HepG2 (cell line): ENCODE measurements around the gene PKN2. TPM values are rescaled to one million over a fixed set of nuclear protein-coding genes. Genes with fewer than 3 reads are reported as not detected.

Experiments used
- ESRRA ChIP-seq: sonication (generic); formaldehyde crosslinking; IDR thresholded peaks from 2 replicates; pipeline ENCODE4 v1.5.1; 2020; ENCODE audit warnings: mild to moderate bottlenecking, low read depth, missing genetic modification reagents
- HNRNPK ChIP-seq: fragments of 200-400 bp; formaldehyde crosslinking; IDR thresholded peaks from 2 replicates; pipeline ENCODE4 v1.6.1; 2018; ENCODE audit warnings: low read length, low read depth, moderate library complexity, mild to moderate bottlenecking; ENCODE audit not compliant: poor library complexity, severe bottlenecking
- HOXD1 ChIP-seq: sonication (generic); formaldehyde crosslinking; IDR thresholded peaks from 2 replicates; pipeline ENCODE4 v1.5.0; 2020; ENCODE audit warnings: missing genetic modification reagents
- JUND ChIP-seq: sonication (generic); formaldehyde crosslinking; IDR thresholded peaks from 2 replicates; pipeline ENCODE4 v1.8.0; 2022; ENCODE audit warnings: mild to moderate bottlenecking, missing genetic modification reagents
- MLLT10 ChIP-seq: sonication (generic); formaldehyde crosslinking; IDR thresholded peaks from 2 replicates; pipeline ENCODE4 v1.4.0; 2020; ENCODE audit warnings: missing genetic modification reagents
- MXD4 ChIP-seq: IDR thresholded peaks from 2 replicates; pipeline ENCODE4 v1.6.1; 2016; ENCODE audit warnings: mild to moderate bottlenecking, missing biosample characterization, missing genetic modification reagents
- NBN ChIP-seq: fragments of 450-650 bp; conservative IDR thresholded peaks from 2 replicates; pipeline ENCODE4 v1.6.1; 2017
- NPAS2 ChIP-seq: sonication (generic); formaldehyde crosslinking; IDR thresholded peaks from 2 replicates; pipeline ENCODE4 v1.8.0; 2022; ENCODE audit warnings: mild to moderate bottlenecking, missing genetic modification reagents, borderline replicate concordance
- PHF8 ChIP-seq: sonication (generic); formaldehyde crosslinking; IDR thresholded peaks from 2 replicates; pipeline ENCODE4 v1.5.0; 2020; ENCODE audit warnings: missing genetic modification reagents
- REXO4 ChIP-seq: sonication (generic); formaldehyde crosslinking; IDR thresholded peaks from 2 replicates; pipeline ENCODE4 v1.8.0; 2022; ENCODE audit warnings: missing genetic modification reagents, mild to moderate bottlenecking, borderline replicate concordance
- RFX3 ChIP-seq: IDR thresholded peaks from 2 replicates; pipeline ENCODE4 v1.6.1; 2016; ENCODE audit warnings: missing biosample characterization, missing genetic modification reagents
- SNAPC2 ChIP-seq: sonication (generic); formaldehyde crosslinking; IDR thresholded peaks from 2 replicates; pipeline ENCODE4 v1.8.1; 2022; ENCODE audit warnings: mild to moderate bottlenecking, missing genetic modification reagents
- SOX13 ChIP-seq, 3 experiments: fragments of 450-650 bp in 1 of 3; sonication (generic) in 1 of 3; formaldehyde crosslinking in 1 of 3; IDR thresholded peaks in 2 of 3; conservative IDR thresholded peaks in 1 of 3; 2 replicates each; pipeline versions ENCODE4 v1.5.0 to v1.6.1; 2016 to 2020; ENCODE audit warnings: antibody characterized with exemption in 1 of 3, mild to moderate bottlenecking in 1 of 3, missing compliant biosample characterization in 1 of 3, missing genetic modification reagents in 1 of 3, moderate library complexity in 1 of 3
- ZBTB20 ChIP-seq: sonication (generic); formaldehyde crosslinking; IDR thresholded peaks from 2 replicates; pipeline ENCODE4 v1.8.1; 2023; ENCODE audit warnings: missing genetic modification reagents, low read depth, mild to moderate bottlenecking, borderline replicate concordance
- ZFY ChIP-seq: sonication (generic); formaldehyde crosslinking; IDR thresholded peaks from 2 replicates; pipeline ENCODE4 v1.4.0; 2020; ENCODE audit warnings: missing genetic modification reagents
- ZNF256 ChIP-seq: sonication (generic); formaldehyde crosslinking; conservative IDR thresholded peaks from 2 replicates; pipeline ENCODE4 v1.4.0; 2020; ENCODE audit warnings: missing genetic modification reagents
- ZNF616 ChIP-seq: sonication (generic); formaldehyde crosslinking; IDR thresholded peaks from 2 replicates; pipeline ENCODE4 v1.5.0; 2020; ENCODE audit warnings: low read depth, mild to moderate bottlenecking, missing genetic modification reagents
- ZNF7 ChIP-seq: IDR thresholded peaks from 2 replicates; pipeline ENCODE4 v1.6.1; 2016; ENCODE audit warnings: missing biosample characterization, missing genetic modification reagents
- ZNF83 ChIP-seq: sonication (generic); formaldehyde crosslinking; IDR thresholded peaks from 2 replicates; pipeline ENCODE4 v1.4.0; 2020; ENCODE audit warnings: missing genetic modification reagents, mild to moderate bottlenecking, borderline replicate concordance
- polyA plus RNA-seq, 8 experiments: library from polyadenylated mRNA; depleted of rRNA in 3 of 8; stranded (reverse) in 7 of 8; unstranded in 1 of 8; fragments of >200 nt; fragmentation: Illumina TruSeq in 4 of 8; extraction: Trizol in 4 of 8; gene quantifications; 2 replicates each; pipeline versions ENCODE4 v1.2.1 to v1.2.3, GENCODE V29; 2011 to 2016; ENCODE audit warnings: low read depth in 4 of 8, missing spikeins in 1 of 8, mixed read lengths in 1 of 8; ENCODE audit not compliant: insufficient read depth in 1 of 8
- total RNA-seq, 5 experiments: library from RNA; depleted of rRNA; stranded (reverse); fragments of >200 nt; fragmentation: Illumina TruSeq; extraction: Trizol; gene quantifications; 2 replicates each; pipeline ENCODE4 v1.2.3, GENCODE V29; 2016; ENCODE audit warnings: low read depth in 1 of 5
- TF ChIP-seq, protein P1 (sequence below): sonication (generic); formaldehyde crosslinking; IDR thresholded peaks from 2 replicates; pipeline ENCODE4 v1.4.0; 2020; ENCODE audit warnings: missing genetic modification reagents
- TF ChIP-seq, protein P2 (sequence below): sonication (generic); formaldehyde crosslinking; IDR thresholded peaks from 2 replicates; pipeline ENCODE4 v1.4.0; 2020; ENCODE audit warnings: missing genetic modification reagents
- TF ChIP-seq, protein P3 (sequence below): fragments of 450-650 bp; IDR thresholded peaks from 2 replicates; pipeline ENCODE4 v1.6.1; 2017
- TF ChIP-seq, protein P4 (sequence below): sonication (generic); formaldehyde crosslinking; IDR thresholded peaks from 2 replicates; pipeline ENCODE4 v1.4.0; 2020; ENCODE audit warnings: mild to moderate bottlenecking, missing genetic modification reagents

Gene PKN2
- total and polyA plus RNA-seq, 2 of the 13 experiments (the other 11 are each of a cell fraction or from before 2014, with no cell fraction given), result 17.0 to 29.4 TPM

DNA sequence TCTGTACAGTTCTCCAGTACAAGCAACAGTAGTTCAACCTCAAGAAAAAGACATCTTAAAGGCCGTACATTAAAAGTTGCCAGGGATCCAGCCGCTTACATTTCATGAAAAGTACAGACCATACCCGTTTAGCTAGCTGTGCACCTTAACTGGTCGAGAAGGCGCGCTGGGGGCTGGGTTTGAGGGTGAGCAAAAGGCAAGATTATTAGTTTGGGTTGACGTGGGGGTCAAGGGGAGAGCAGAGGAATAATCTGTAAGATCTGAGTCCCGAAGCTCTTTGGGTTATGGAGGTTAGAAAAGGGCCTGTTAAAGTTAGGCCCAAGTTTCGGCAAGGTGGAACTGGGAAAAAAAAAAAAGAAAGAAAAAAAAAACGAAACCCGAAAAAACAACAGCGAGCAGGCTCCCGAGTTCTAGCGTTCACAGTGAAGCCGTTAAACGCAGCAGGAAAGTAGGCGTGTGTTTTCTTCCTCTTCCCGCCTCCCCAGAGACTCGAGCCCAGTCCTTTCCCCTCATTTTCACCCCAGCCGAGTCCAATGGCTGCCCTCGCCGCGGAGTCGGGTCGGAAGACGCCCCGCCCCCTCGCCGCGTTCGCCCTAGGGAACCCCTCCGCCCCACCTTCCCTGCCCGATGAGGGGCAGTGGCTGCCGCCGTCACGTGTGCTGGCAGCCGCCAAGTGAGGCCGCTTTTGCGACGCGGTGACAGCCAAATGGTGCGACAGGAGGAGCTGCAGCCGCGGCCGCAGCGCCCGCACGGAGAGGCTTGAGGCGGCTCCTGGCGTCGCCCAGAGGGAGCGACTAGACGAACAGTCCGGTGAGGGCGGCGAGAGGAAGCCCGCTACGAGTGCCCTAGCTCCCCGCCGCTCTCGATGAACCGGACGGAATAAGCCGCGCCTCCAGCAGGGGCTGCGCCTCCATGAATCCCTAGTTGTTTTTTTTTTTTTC lies at the start of gene PKN2 (continued):
- peak; percentile 76 for TF ChIP-seq ZFY
- no peak for TF ChIP-seq REXO4 (CRISPR knock-in tag)
- TF ChIP-seq, protein P1, sequence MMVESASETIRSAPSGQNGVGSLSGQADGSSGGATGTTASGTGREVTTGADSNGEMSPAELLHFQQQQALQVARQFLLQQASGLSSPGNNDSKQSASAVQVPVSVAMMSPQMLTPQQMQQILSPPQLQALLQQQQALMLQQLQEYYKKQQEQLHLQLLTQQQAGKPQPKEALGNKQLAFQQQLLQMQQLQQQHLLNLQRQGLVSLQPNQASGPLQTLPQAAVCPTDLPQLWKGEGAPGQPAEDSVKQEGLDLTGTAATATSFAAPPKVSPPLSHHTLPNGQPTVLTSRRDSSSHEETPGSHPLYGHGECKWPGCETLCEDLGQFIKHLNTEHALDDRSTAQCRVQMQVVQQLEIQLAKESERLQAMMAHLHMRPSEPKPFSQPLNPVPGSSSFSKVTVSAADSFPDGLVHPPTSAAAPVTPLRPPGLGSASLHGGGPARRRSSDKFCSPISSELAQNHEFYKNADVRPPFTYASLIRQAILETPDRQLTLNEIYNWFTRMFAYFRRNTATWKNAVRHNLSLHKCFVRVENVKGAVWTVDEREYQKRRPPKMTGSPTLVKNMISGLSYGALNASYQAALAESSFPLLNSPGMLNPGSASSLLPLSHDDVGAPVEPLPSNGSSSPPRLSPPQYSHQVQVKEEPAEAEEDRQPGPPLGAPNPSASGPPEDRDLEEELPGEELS (CRISPR knock-in tag), result peak; percentile 51
- TF ChIP-seq, protein P2, sequence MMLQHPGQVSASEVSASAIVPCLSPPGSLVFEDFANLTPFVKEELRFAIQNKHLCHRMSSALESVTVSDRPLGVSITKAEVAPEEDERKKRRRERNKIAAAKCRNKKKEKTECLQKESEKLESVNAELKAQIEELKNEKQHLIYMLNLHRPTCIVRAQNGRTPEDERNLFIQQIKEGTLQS, result peak; percentile 32; the same call in 1 of the 2 replicates
- no peak for TF ChIP-seq SOX13 (IDR thresholded peaks at IDR 0.05)
- peak in 1 of 2 experiments; percentile 51; a peak in 1 of 4 replicates for TF ChIP-seq SOX13 (CRISPR knock-in tag; conservative IDR thresholded peaks at IDR 0.05 in 1 of 2, IDR thresholded peaks at IDR 0.05 in 1 of 2)
- TF ChIP-seq NBN, result no peak
- TF ChIP-seq HNRNPK, result peak; percentile 60
- TF ChIP-seq ZNF616 (CRISPR knock-in tag), result no peak
- no peak for TF ChIP-seq ZNF256 (CRISPR knock-in tag)
- TF ChIP-seq ZNF83 (CRISPR knock-in tag), result 0 out of 2 replicates have a peak, but pooled peaks have one; percentile 3
- TF ChIP-seq SNAPC2, result peak; percentile 73; the same call in 1 of the 2 replicates
- TF ChIP-seq, protein P3, sequence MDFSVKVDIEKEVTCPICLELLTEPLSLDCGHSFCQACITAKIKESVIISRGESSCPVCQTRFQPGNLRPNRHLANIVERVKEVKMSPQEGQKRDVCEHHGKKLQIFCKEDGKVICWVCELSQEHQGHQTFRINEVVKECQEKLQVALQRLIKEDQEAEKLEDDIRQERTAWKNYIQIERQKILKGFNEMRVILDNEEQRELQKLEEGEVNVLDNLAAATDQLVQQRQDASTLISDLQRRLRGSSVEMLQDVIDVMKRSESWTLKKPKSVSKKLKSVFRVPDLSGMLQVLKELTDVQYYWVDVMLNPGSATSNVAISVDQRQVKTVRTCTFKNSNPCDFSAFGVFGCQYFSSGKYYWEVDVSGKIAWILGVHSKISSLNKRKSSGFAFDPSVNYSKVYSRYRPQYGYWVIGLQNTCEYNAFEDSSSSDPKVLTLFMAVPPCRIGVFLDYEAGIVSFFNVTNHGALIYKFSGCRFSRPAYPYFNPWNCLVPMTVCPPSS, result no peak
- no peak for TF ChIP-seq NPAS2
- peak; percentile 73; the same call in 1 of the 2 replicates for TF ChIP-seq ZBTB20
- no peak for TF ChIP-seq RFX3 (CRISPR knock-in tag)
- no peak for TF ChIP-seq ZNF7 (CRISPR knock-in tag)
- TF ChIP-seq, protein P4, sequence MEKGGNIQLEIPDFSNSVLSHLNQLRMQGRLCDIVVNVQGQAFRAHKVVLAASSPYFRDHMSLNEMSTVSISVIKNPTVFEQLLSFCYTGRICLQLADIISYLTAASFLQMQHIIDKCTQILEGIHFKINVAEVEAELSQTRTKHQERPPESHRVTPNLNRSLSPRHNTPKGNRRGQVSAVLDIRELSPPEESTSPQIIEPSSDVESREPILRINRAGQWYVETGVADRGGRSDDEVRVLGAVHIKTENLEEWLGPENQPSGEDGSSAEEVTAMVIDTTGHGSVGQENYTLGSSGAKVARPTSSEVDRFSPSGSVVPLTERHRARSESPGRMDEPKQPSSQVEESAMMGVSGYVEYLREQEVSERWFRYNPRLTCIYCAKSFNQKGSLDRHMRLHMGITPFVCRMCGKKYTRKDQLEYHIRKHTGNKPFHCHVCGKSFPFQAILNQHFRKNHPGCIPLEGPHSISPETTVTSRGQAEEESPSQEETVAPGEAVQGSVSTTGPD, result no peak
- peak; percentile 23; the same call in 1 of the 2 replicates for TF ChIP-seq ESRRA (CRISPR knock-in tag)
- TF ChIP-seq PHF8, result peak; percentile 76
- TF ChIP-seq MLLT10 (CRISPR knock-in tag), result no peak
- TF ChIP-seq MXD4, result peak; percentile 80; the same call in 1 of the 2 replicates
- peak; percentile 61; the same call in 1 of the 2 replicates for TF ChIP-seq JUND
- 0 out of 2 replicates have a peak, but pooled peaks have one; percentile 52 for TF ChIP-seq HOXD1 (CRISPR knock-in tag)
